Stomach (tissue), 4 donors: ENCODE measurements around the gene SH3BP2.

Source experiments
- EP300 ChIP-seq: sonication (generic); formaldehyde crosslinking; IDR thresholded peaks from one replicate; pipeline ENCODE4 v1.6.1; 2017; ENCODE audit warnings: antibody characterized with exemption
- POLR2A ChIP-seq, 4 donors: fragments of 450-650 bp; IDR thresholded peaks; one replicate each; pipeline ENCODE4 v1.6.1; 2016; ENCODE audit warnings: antibody characterized with exemption in 4 of 4, control low read depth in 2 of 4, mild to moderate bottlenecking in 1 of 4, moderate library complexity in 1 of 4
- POLR2AphosphoS5 ChIP-seq, 3 donors: sonication (generic); formaldehyde crosslinking; IDR thresholded peaks; one replicate each; pipeline ENCODE4 v1.6.1; 2016; ENCODE audit warnings: antibody characterized with exemption in 3 of 3
- TF ChIP-seq, protein P1 (sequence below), 7 experiments: fragments of 450-650 bp in 4 of 7; fragments of 200-600 bp in 3 of 7; sonication (generic) in 3 of 7; IDR thresholded peaks; one replicate each; pipeline ENCODE4 v1.5.1; 2016 to 2019; ENCODE audit warnings: antibody characterized with exemption in 7 of 7, control low read depth in 2 of 7, mild to moderate bottlenecking in 1 of 7

DNA sequence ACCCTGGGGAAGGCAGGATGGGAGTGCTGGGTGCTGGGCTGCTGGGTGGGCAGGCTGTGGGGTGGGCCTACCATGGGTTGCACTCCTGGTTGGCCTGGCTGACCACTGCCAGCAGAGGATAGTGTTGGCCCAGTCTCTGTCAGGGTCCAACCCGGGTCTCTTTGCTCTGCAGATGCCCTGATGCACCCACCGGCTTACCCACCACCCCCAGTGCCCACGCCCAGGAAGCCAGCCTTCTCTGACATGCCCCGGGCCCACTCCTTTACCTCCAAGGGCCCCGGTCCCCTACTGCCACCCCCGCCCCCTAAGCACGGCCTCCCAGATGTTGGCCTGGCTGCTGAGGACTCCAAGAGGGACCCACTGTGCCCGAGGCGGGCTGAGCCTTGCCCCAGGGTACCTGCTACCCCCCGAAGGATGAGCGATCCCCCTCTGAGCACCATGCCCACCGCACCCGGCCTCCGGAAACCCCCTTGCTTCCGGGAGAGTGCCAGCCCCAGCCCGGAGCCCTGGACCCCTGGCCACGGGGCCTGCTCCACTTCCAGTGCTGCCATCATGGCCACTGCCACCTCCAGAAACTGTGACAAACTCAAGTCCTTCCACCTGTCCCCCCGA is 36.5 kb downstream of the SH3BP2 start:
- TF ChIP-seq, protein P1, sequence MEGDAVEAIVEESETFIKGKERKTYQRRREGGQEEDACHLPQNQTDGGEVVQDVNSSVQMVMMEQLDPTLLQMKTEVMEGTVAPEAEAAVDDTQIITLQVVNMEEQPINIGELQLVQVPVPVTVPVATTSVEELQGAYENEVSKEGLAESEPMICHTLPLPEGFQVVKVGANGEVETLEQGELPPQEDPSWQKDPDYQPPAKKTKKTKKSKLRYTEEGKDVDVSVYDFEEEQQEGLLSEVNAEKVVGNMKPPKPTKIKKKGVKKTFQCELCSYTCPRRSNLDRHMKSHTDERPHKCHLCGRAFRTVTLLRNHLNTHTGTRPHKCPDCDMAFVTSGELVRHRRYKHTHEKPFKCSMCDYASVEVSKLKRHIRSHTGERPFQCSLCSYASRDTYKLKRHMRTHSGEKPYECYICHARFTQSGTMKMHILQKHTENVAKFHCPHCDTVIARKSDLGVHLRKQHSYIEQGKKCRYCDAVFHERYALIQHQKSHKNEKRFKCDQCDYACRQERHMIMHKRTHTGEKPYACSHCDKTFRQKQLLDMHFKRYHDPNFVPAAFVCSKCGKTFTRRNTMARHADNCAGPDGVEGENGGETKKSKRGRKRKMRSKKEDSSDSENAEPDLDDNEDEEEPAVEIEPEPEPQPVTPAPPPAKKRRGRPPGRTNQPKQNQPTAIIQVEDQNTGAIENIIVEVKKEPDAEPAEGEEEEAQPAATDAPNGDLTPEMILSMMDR (IDR thresholded peaks at IDR 0.05), result no peak
- TF ChIP-seq POLR2A (IDR thresholded peaks at IDR 0.05), result no peak
- TF ChIP-seq EP300, result no peak
- TF ChIP-seq POLR2AphosphoS5 (IDR thresholded peaks at IDR 0.05), result no peak
